B cell (primary cell): ENCODE measurements around the gene KRTAP10-2. TPM values are rescaled to one million over a fixed set of nuclear protein-coding genes. Genes with fewer than 3 reads are reported as not detected.

ENCODE experiments used
- ATAC-seq: fragments of 200-7000 bp; cut with Tn5 transposase; one replicate; pipeline ENCODE4 v1.10.0; 2021; ENCODE audit warnings: low read depth, mild to moderate bottlenecking, moderate number of reproducible peaks, moderate library complexity
- CTCF ChIA-PET: fragments of 350-600 bp; sonication (Branson Sonifier 250); formaldehyde crosslinking; loops from one replicate; lab custom pipeline; 2021; ENCODE audit warnings: antibody characterized with exemption, inconsistent platforms; lab: Charles Lee
- POLR2A ChIA-PET: fragments of 350-600 bp; sonication (Branson Sonifier 250); formaldehyde crosslinking; loops from one replicate; lab custom pipeline; 2021; ENCODE audit warnings: antibody characterized with exemption; lab: Charles Lee
- DNase-seq: peaks from one replicate; pipeline ENCODE4 v3.0.0; 2013
- H2AFZ ChIP-seq: 2 replicates; pipeline ENCODE4 v1.6.1; 2012; ENCODE audit warnings: mild to moderate bottlenecking, low read depth, low read length; ENCODE audit not compliant: insufficient read depth, poor library complexity, severe bottlenecking
- H3K27ac ChIP-seq, 2 donors: 1 replicate in 1 of 2; 2 replicates in 1 of 2; pipeline ENCODE4 v1.5.1; 2012 to 2013; ENCODE audit warnings: low read length in 2 of 2, mild to moderate bottlenecking in 2 of 2, moderate library complexity in 1 of 2
- H3K27me3 ChIP-seq, 4 experiments: fragments of 200-600 bp in 1 of 4; sonication (generic) in 1 of 4; replicated peaks in 1 of 4; 1 replicate in 2 of 4; 2 replicates in 2 of 4; pipeline versions ENCODE4 v1.6.1 to v1.7.0; 2013 to 2016; ENCODE audit warnings: low read length in 3 of 4, mild to moderate bottlenecking in 2 of 4, mixed read lengths in 1 of 4, moderate library complexity in 1 of 4; ENCODE audit not compliant: insufficient read depth in 4 of 4, control insufficient read depth in 3 of 4; ENCODE audit errors: control extremely low read depth in 1 of 4
- H3K36me3 ChIP-seq, 2 experiments: replicated peaks in 1 of 2; 1 replicate in 1 of 2; 2 replicates in 1 of 2; pipeline versions ENCODE4 v1.6.1 to v1.7.1; 2013; ENCODE audit warnings: low read length in 1 of 2; ENCODE audit not compliant: insufficient read depth in 2 of 2, control insufficient read depth in 1 of 2; ENCODE audit errors: control extremely low read depth in 1 of 2, extremely low read depth in 1 of 2
- H3K4me1 ChIP-seq, 2 donors: fragments of 200-600 bp in 1 of 2; sonication (generic) in 1 of 2; 1 replicate in 1 of 2; 2 replicates in 1 of 2; pipeline versions ENCODE4 v1.5.1 to v1.6.1; 2013 to 2017; ENCODE audit warnings: low read length in 2 of 2; ENCODE audit not compliant: control insufficient read depth in 2 of 2, insufficient read depth in 2 of 2
- H3K4me2 ChIP-seq: replicated peaks from 2 replicates; pipeline ENCODE3; 2012; ENCODE audit warnings: mild to moderate bottlenecking, low read depth, low read length; ENCODE audit not compliant: poor library complexity, severe bottlenecking
- H3K4me3 ChIP-seq, 5 experiments: fragments of 200-600 bp in 1 of 5; sonication (generic) in 1 of 5; 1 replicate in 3 of 5; 2 replicates in 2 of 5; pipeline versions ENCODE4 v1.5.1 to v1.7.0; 2011 to 2016; ENCODE audit warnings: low read length in 4 of 5, mild to moderate bottlenecking in 4 of 5, low read depth in 2 of 5, control low read depth in 1 of 5, moderate library complexity in 1 of 5; ENCODE audit not compliant: insufficient read depth in 1 of 5; ENCODE audit errors: control extremely low read depth in 1 of 5, extremely low read depth in 1 of 5
- H3K79me2 ChIP-seq: fragments of 200-600 bp; sonication (generic); one replicate; pipeline ENCODE4 v1.6.0; 2016; ENCODE audit warnings: low read length; ENCODE audit not compliant: control insufficient read depth, insufficient read depth
- H3K9ac ChIP-seq: fragments of 200-600 bp; sonication (generic); 2 replicates; pipeline ENCODE4 v1.6.1; 2017; ENCODE audit warnings: mild to moderate bottlenecking, low read length, moderate library complexity
- H3K9me3 ChIP-seq, 3 donors: one replicate each; pipeline versions ENCODE4 v1.6.1 to v1.7.1; 2013; ENCODE audit warnings: low read length in 2 of 3; ENCODE audit not compliant: control insufficient read depth in 2 of 3, insufficient read depth in 1 of 3; ENCODE audit errors: control extremely low read depth in 1 of 3
- H4K20me1 ChIP-seq: 2 replicates; pipeline ENCODE4 v1.6.0; 2012; ENCODE audit warnings: mild to moderate bottlenecking, low read length; ENCODE audit not compliant: insufficient read depth, control insufficient read depth, poor library complexity, severe bottlenecking
- H3K27ac Mint-ChIP-seq: one replicate; pipeline ENCODE4 v1.8.0; 2021; ENCODE audit warnings: mixed read lengths
- H3K27me3 Mint-ChIP-seq: one replicate; pipeline ENCODE4 v1.8.0; 2021; ENCODE audit warnings: mixed read lengths
- H3K4me1 Mint-ChIP-seq: one replicate; pipeline ENCODE4 v1.8.0; 2021; ENCODE audit warnings: mixed read lengths
- H3K4me3 Mint-ChIP-seq: one replicate; pipeline ENCODE4 v1.8.0; 2021; ENCODE audit warnings: mixed read lengths
- H3K9me3 Mint-ChIP-seq: one replicate; pipeline ENCODE4 v1.8.0; 2022; ENCODE audit warnings: mixed read lengths; ENCODE audit not compliant: insufficient read depth
- EZH2 ChIP-seq: IDR thresholded peaks from 2 replicates; pipeline ENCODE4 v1.6.1; 2012; ENCODE audit warnings: borderline replicate concordance, low read depth, mild to moderate bottlenecking, moderate library complexity, low read length; ENCODE audit not compliant: insufficient read depth, poor library complexity, severe bottlenecking
- WGBS: methylation state at CpG from one replicate; pipeline ENCODE4 v1.1.5; 2013; ENCODE audit warnings: missing lambda C conversion rate; ENCODE audit not compliant: insufficient coverage; 5-methylcytosine and 5-hydroxymethylcytosine counted together
- intact Hi-C: fragments of 100-400 bp; cut with micrococcal nuclease; formaldehyde crosslinking; loops from one replicate; pipeline ENCODE4 v1.10.0; 2022
- polyA plus RNA-seq: library from polyadenylated mRNA; depleted of rRNA; stranded (reverse); fragments of >200 nt; gene quantifications from 2 replicates; pipeline ENCODE4 v1.2.3, GENCODE V29; 2012
- total RNA-seq, 2 donors: library from RNA; stranded (reverse); fragments of 120-200 nt in 1 of 2; gene quantifications; 1 replicate in 1 of 2; 2 replicates in 1 of 2; pipeline versions ENCODE4 v1.2.3 to v1.2.4, GENCODE V29; 2013 to 2022
- TF ChIP-seq, protein P1 (sequence below): fragments of 200-600 bp; IDR thresholded peaks from one replicate; pipeline ENCODE4 v1.8.0; 2022; ENCODE audit warnings: antibody characterized with exemption, mild to moderate bottlenecking

KRTAP10-2 gene
- total and polyA plus RNA-seq, 2 donors (not counting 1 experiment from before 2014, with no cell fraction given), result not detected

DNA sequence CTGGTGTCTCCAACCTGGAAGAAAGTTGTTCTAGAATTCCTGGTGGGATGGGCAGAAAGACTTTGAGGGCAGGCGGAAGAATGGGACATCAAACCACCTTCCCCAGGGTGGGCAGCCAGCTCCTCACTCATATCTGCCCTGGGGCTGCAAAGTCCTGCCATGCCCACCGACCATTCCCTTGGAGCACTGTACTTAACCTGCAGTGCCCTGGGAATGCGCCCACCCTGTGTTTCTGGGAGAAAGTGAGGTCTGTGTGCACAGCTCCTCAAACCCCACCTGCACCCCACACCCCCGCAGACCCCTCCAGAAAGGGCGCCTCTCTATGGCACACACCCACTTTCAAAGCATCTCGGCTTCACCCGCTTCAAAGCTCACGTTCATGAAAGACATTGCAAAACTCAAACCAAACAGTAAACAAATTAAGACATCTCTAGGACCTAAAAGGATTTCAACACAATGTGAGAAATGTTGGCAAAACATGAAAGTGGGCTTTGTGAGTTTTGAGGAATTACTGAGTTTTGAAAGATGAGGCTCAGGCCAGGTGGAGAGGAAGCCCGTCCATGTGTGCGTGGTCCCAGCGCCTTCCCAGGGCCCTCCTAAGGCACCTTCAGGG is 36.5 kb downstream of the KRTAP10-2 start:
- H3K27ac ChIP-seq, result no peak overlapping the region
- H3K9ac ChIP-seq, result no peak overlapping the region
- H3K79me2 ChIP-seq, result no peaks in the 10 kb centered on the region
- no peak overlapping the region for H3K27ac Mint-ChIP-seq
- intact Hi-C loops, result loop anchor here (5.0 kb wide), 1 partner anchor 417 kb away; no protein-coding TSS in a partner anchor
- H3K4me2 ChIP-seq, result no peak overlapping the region
- H3K36me3 ChIP-seq, result no peaks in the 10 kb centered on the region
- no peaks in the 10 kb centered on the region for H3K9me3 Mint-ChIP-seq
- peaks cover 9 to 11% of the 10 kb centered on the region in 2 donors for H3K4me1 ChIP-seq
- H3K27me3 Mint-ChIP-seq, result peaks cover under 1% of the 10 kb centered on the region
- H3K4me1 Mint-ChIP-seq, result peaks cover 5% of the 10 kb centered on the region
- POLR2A ChIA-PET, result no interaction called here
- peaks cover 0 to 6% (median 0%) of the 10 kb centered on the region in 4 experiments for H3K27me3 ChIP-seq
- TF ChIP-seq, protein P1, sequence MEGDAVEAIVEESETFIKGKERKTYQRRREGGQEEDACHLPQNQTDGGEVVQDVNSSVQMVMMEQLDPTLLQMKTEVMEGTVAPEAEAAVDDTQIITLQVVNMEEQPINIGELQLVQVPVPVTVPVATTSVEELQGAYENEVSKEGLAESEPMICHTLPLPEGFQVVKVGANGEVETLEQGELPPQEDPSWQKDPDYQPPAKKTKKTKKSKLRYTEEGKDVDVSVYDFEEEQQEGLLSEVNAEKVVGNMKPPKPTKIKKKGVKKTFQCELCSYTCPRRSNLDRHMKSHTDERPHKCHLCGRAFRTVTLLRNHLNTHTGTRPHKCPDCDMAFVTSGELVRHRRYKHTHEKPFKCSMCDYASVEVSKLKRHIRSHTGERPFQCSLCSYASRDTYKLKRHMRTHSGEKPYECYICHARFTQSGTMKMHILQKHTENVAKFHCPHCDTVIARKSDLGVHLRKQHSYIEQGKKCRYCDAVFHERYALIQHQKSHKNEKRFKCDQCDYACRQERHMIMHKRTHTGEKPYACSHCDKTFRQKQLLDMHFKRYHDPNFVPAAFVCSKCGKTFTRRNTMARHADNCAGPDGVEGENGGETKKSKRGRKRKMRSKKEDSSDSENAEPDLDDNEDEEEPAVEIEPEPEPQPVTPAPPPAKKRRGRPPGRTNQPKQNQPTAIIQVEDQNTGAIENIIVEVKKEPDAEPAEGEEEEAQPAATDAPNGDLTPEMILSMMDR, result no peak
- no peak for TF ChIP-seq EZH2
- 92% methylated on average over 7 of the region's 11 CpGs for WGBS
- H2AFZ ChIP-seq, result no peak overlapping the region
- no peak for DNase-seq
- H4K20me1 ChIP-seq, result no peaks in the 10 kb centered on the region
- CTCF ChIA-PET, result interaction anchor here (1.1 kb wide), 1 partner anchor 278 kb away, joined by 6 read pairs; no protein-coding TSS in a partner anchor
- no peak for ATAC-seq
- H3K9me3 ChIP-seq, result peaks cover 0 to 6% (median 0%) of the 10 kb centered on the region in 3 donors
- no peak overlapping the region for H3K4me3 ChIP-seq
- H3K4me3 Mint-ChIP-seq, result no peak overlapping the region

DNA sequence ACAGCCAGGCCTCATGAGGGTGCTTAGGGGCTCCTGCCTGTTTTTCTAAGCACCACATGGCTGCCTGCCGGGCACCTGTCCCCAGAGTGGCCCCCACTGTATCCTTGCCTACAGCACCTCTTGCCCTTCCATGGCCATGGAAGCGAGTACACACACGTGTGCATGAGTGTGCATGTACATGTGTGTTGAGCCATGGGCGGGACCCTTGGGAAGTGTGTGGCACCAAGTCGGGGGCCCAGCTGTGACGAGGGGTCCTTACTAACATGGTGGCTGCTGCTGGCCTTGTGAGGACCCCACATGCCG is 37.1 kb downstream of the KRTAP10-2 start:
- H4K20me1 ChIP-seq, result no peaks in the 10 kb centered on the region
- H3K4me3 Mint-ChIP-seq, result no peak overlapping the region
- no peak overlapping the region for H3K27ac Mint-ChIP-seq
- H3K4me1 Mint-ChIP-seq, result peaks cover 7% of the 10 kb centered on the region
- H3K36me3 ChIP-seq, result no peaks in the 10 kb centered on the region
- 98% methylated on average over 7 of the region's 7 CpGs for WGBS
- ChIA-PET POLR2A (no interaction called here), CTCF (interaction anchor here (1.1 kb wide), 1 partner anchor 279 kb away, joined by 6 read pairs; no protein-coding TSS in a partner anchor)
- no peak overlapping the region for H3K4me3 ChIP-seq
- TF ChIP-seq EZH2, result no peak
- TF ChIP-seq, protein P1, result no peak
- H3K9me3 ChIP-seq, result peaks cover 0 to 10% (median 0%) of the 10 kb centered on the region in 3 donors
- H3K79me2 ChIP-seq, result no peaks in the 10 kb centered on the region
- peaks cover 9 to 11% of the 10 kb centered on the region in 2 donors for H3K4me1 ChIP-seq
- peaks cover 4% of the 10 kb centered on the region for H3K27me3 Mint-ChIP-seq
- no peak overlapping the region for H3K27ac ChIP-seq
- intact Hi-C loops, result loop anchor here (5.0 kb wide), 1 partner anchor 418 kb away; no protein-coding TSS in a partner anchor
- DNase-seq, result no peak
- no peak overlapping the region for H3K4me2 ChIP-seq
- H3K27me3 ChIP-seq, result peaks cover 0 to 9% (median 2%) of the 10 kb centered on the region in 4 experiments
- no peak overlapping the region for H2AFZ ChIP-seq
- no peak overlapping the region for H3K9ac ChIP-seq
- ATAC-seq, result no peak
- H3K9me3 Mint-ChIP-seq, result no peaks in the 10 kb centered on the region
